Daoy (cell line): ENCODE data around the gene CADPS. TPM values are rescaled to one million over a fixed set of nuclear protein-coding genes. Genes with fewer than 3 reads are reported as not detected.
A peak's percentile ranks its signal among the peaks of the same experiment; 100 is the strongest.
"Not testable (repeated sequence)": the region's sequence is repeated elsewhere in the genome, so short reads cannot be mapped to it uniquely, and the experiment has no call there.

Source experiments
- DNase-seq: peaks from one replicate; pipeline ENCODE4 v3.0.0-alpha.2; 2015; ENCODE audit warnings: low read depth
- total RNA-seq: library from RNA; depleted of rRNA; stranded (reverse); fragments of >200 nt; shearing (Covaris generic); gene quantifications from 2 replicates; pipeline ENCODE4 v1.2.3, GENCODE V29; 2014

Gene CADPS
- total RNA-seq, 1 experiment from 2014 or later, result not detected

GRCh38 chr3:62600033-62600432 lies 275.2 kb downstream of the CADPS start:
- no peak for DNase-seq

GRCh38 chr3:62597491-62597890 lies 277.7 kb downstream of the CADPS start:
- DNase-seq, result no peak

- DNase-seq, result no peak
These were observed 282.8 kb downstream of the CADPS start for GRCh38 chr3:62592408-62592807.

GRCh38 chr3:62589078-62589477 lies 286.1 kb downstream of the CADPS start:
- no peak for DNase-seq

GRCh38 chr3:62587579-62588031 lies 287.6 kb downstream of the CADPS start:
- peak; percentile 91 for DNase-seq

GRCh38 chr3:62587169-62587568 lies 288.0 kb downstream of the CADPS start:
- peak; percentile 84 for DNase-seq

GRCh38 chr3:62586356-62586755 lies 288.9 kb downstream of the CADPS start:
- DNase-seq, result no peak

- DNase-seq, result no peak
These were observed 289.4 kb downstream of the CADPS start for GRCh38 chr3:62585861-62586260.

- no peak for DNase-seq
These were observed 290.6 kb downstream of the CADPS start for GRCh38 chr3:62584636-62585035.

GRCh38 chr3:62582495-62583172 lies 292.6 kb downstream of the CADPS start:
- DNase-seq, result no peak

GRCh38 chr3:62580485-62580884 lies 294.7 kb downstream of the CADPS start:
- DNase-seq, result not testable (repeated sequence)

- no peak for DNase-seq
These were observed 298.1 kb downstream of the CADPS start for GRCh38 chr3:62577153-62577552.

- no peak for DNase-seq
These were observed 300.8 kb downstream of the CADPS start for GRCh38 chr3:62574266-62574898.

- DNase-seq, result no peak
These were observed 303.3 kb downstream of the CADPS start for GRCh38 chr3:62571916-62572315.

GRCh38 chr3:62570888-62571287 lies 304.3 kb downstream of the CADPS start:
- DNase-seq, result no peak

GRCh38 chr3:62569609-62570008 lies 305.6 kb downstream of the CADPS start:
- DNase-seq, result no peak

- DNase-seq, result peak; percentile 67
These were observed 307.9 kb downstream of the CADPS start for GRCh38 chr3:62567097-62568021.

- DNase-seq, result no peak
These were observed 309.1 kb downstream of the CADPS start for GRCh38 chr3:62566022-62566557.

GRCh38 chr3:62562596-62562995 lies 312.6 kb downstream of the CADPS start:
- peak; percentile 11 for DNase-seq

- peak; percentile 9 for DNase-seq
These were observed 313.2 kb downstream of the CADPS start for GRCh38 chr3:62562017-62562416.

GRCh38 chr3:62559831-62560445 lies 315.3 kb downstream of the CADPS start:
- peak; percentile 13 for DNase-seq
